ENCODE measurements around the gene DDTL. TPM values are rescaled to one million over a fixed set of nuclear protein-coding genes. Genes with fewer than 3 reads are reported as not detected.
"Not testable (repeated sequence)": the region's sequence is repeated elsewhere in the genome, so short reads cannot be mapped to it uniquely, and the experiment has no call there.

Gene DDTL
- total and polyA plus RNA-seq, 2 donors (not counting 1 experiment from before 2014, with no cell fraction given): 4.1 TPM; not detected in 1

DNA sequence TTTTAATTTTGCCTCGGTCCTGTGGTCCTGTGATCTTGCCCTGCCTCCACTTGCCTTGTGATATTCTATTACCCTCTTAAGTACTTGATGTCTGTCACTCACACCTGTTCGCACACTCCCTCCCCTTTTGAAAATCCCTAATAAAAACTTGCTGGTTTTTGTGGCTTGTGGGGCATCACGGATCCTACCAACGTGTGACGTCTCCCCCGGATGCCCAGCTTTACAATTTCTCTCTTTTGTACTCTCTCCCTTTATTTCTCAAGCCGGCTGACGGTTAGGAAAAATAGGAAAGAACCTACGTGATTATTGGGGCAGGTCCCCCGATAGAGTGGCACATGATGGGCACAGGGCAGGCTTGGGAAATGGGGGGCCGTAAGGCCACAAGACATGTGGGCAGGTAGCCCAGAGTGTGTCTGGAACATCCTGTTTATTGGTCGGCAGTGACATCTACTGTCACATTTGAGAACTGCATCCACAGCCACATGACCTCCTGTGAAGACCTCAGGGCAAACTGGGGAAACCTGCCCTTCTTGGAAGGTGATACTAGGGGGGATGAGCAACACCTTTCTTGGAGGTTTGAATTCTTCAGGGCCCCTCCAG is 10.3 kb upstream of the DDTL start:
- H3K79me2 ChIP-seq (ENCODE audit: control insufficient read depth, insufficient read depth, low read length); POLR2A ChIA-PET; H3K27ac Mint-ChIP-seq; H3K9ac ChIP-seq (ENCODE audit: low read length); H4K20me1 ChIP-seq (ENCODE audit: control insufficient read depth, insufficient read depth, low read length, poor library complexity, severe bottlenecking); H3K27ac ChIP-seq (ENCODE audit: low read length in 2 of 2); H3K36me3 ChIP-seq (replicated peaks in 1 of 2; ENCODE audit: control extremely low read depth in 1 of 2, control insufficient read depth in 1 of 2, extremely low read depth in 1 of 2, insufficient read depth in 2 of 2, low read length in 1 of 2); H3K4me1 ChIP-seq (ENCODE audit: control insufficient read depth in 2 of 2, insufficient read depth in 2 of 2, low read length in 2 of 2); H3K27me3 Mint-ChIP-seq; H2AFZ ChIP-seq (ENCODE audit: insufficient read depth, low read depth, low read length, poor library complexity, severe bottlenecking); H3K27me3 ChIP-seq (replicated peaks in 1 of 4; ENCODE audit: control extremely low read depth in 1 of 4, control insufficient read depth in 3 of 4, insufficient read depth in 4 of 4, low read length in 3 of 4); H3K4me3 Mint-ChIP-seq; H3K4me1 Mint-ChIP-seq; H3K9me3 ChIP-seq (ENCODE audit: control extremely low read depth in 1 of 3, control insufficient read depth in 2 of 3, insufficient read depth in 1 of 3, low read length in 2 of 3); H3K4me2 ChIP-seq (replicated peaks; ENCODE audit: low read depth, low read length, poor library complexity, severe bottlenecking); H3K9me3 Mint-ChIP-seq (ENCODE audit: insufficient read depth); H3K4me3 ChIP-seq (ENCODE audit: control extremely low read depth in 1 of 5, extremely low read depth in 1 of 5, insufficient read depth in 1 of 5, low read depth in 2 of 5, low read length in 4 of 5): not testable (repeated sequence)
- WGBS (ENCODE audit: insufficient coverage): 50% methylated on average over 5 of the region's 12 CpGs
- intact Hi-C loops (cut with micrococcal nuclease): loop anchor here (10.0 kb wide), 3 partner anchors 92 to 798 kb away; no protein-coding TSS in a partner anchor
- TF ChIP-seq, protein P1, sequence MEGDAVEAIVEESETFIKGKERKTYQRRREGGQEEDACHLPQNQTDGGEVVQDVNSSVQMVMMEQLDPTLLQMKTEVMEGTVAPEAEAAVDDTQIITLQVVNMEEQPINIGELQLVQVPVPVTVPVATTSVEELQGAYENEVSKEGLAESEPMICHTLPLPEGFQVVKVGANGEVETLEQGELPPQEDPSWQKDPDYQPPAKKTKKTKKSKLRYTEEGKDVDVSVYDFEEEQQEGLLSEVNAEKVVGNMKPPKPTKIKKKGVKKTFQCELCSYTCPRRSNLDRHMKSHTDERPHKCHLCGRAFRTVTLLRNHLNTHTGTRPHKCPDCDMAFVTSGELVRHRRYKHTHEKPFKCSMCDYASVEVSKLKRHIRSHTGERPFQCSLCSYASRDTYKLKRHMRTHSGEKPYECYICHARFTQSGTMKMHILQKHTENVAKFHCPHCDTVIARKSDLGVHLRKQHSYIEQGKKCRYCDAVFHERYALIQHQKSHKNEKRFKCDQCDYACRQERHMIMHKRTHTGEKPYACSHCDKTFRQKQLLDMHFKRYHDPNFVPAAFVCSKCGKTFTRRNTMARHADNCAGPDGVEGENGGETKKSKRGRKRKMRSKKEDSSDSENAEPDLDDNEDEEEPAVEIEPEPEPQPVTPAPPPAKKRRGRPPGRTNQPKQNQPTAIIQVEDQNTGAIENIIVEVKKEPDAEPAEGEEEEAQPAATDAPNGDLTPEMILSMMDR (IDR thresholded peaks at IDR 0.05): peak; percentile 84
- CTCF ChIA-PET: interaction anchor here (0.6 to 1.6 kb wide), 5 partner anchors 43 to 996 kb away, joined by 3 to 5 read pairs (median 4); partner anchors contain the start of gene SLC2A11
- DNase-seq (peak; percentile 87), ATAC-seq (ENCODE audit: low read depth) (peak; percentile 96)

DNA sequence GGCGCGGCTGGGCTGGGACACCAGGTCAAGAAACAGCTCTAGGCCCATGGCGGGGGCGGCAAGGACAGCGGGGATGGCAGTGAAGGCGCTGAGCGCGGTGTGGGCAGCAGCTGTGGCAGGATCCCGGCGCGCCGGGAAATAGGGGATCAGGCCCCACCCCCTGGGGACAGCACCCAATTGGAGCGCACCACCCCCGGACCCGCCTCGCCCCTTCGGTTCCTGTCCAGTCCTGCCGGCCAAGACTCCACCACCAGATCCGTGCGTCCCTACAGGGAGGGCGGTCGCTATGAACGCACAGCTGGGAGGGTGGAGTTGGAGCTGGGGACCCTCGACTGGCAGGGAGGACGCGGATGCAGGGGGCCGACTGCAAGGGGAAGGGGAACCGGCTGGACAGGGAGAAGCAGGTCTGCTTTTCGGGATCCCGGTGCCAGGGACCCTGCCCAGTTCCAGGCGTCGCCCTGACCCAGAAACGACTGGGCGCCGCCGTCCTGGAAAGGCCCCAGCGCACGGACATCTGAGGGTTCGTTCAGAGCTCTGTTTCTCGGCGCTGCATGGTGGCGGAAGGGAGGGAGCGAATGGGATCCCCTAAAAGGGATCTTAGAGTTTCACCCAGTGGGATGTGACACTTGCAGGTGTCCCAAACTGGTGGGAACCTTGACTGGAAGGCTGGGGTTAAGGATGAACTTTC is 5.5 kb upstream of the DDTL start, which contains the start of gene GSTT2B:
GSTT2B (minus strand) TSS at position 112 of the 688 bp plus-strand sequence; CDS start at position 48, 64 bp downstream.
- POLR2A ChIA-PET: not testable (repeated sequence)
- WGBS (ENCODE audit: insufficient coverage): no CpG with 5 or more reads among the region's 43 CpGs

DNA sequence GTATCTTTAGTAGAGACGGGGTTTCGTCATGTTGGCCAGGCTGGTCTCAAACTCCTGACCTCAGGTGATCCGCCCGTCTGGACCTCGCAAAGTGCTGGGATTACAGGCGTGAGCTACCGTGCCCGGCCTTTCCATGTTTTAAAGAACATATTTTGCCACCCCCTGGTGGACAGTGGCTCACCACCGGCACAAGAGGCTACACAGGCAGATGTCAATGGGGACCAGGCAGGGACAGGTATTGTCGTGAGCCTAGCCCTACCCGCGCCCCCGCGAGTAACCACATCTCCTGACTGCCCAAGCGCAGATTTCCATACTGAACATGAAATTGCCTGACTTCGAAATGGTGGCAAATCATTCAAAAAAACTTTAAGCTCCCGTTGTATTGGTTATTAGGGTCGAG is 594 bp upstream of the DDTL start:
- H3K4me3 Mint-ChIP-seq; H3K4me1 ChIP-seq (ENCODE audit: control insufficient read depth in 2 of 2, insufficient read depth in 2 of 2, low read length in 2 of 2); H3K27ac ChIP-seq (ENCODE audit: low read length in 2 of 2); POLR2A ChIA-PET; H4K20me1 ChIP-seq (ENCODE audit: control insufficient read depth, insufficient read depth, low read length, poor library complexity, severe bottlenecking); H3K27me3 Mint-ChIP-seq; H3K4me2 ChIP-seq (replicated peaks; ENCODE audit: low read depth, low read length, poor library complexity, severe bottlenecking); CTCF ChIA-PET; H3K4me3 ChIP-seq (ENCODE audit: control extremely low read depth in 1 of 5, extremely low read depth in 1 of 5, insufficient read depth in 1 of 5, low read depth in 2 of 5, low read length in 4 of 5); H3K27me3 ChIP-seq (replicated peaks in 1 of 4; ENCODE audit: control extremely low read depth in 1 of 4, control insufficient read depth in 3 of 4, insufficient read depth in 4 of 4, low read length in 3 of 4); intact Hi-C loops (cut with micrococcal nuclease); H3K27ac Mint-ChIP-seq; H3K9me3 ChIP-seq (ENCODE audit: control extremely low read depth in 1 of 3, control insufficient read depth in 2 of 3, insufficient read depth in 1 of 3, low read length in 2 of 3); H2AFZ ChIP-seq (ENCODE audit: insufficient read depth, low read depth, low read length, poor library complexity, severe bottlenecking); H3K9me3 Mint-ChIP-seq (ENCODE audit: insufficient read depth); DNase-seq; H3K9ac ChIP-seq (ENCODE audit: low read length): not testable (repeated sequence)
- ATAC-seq (ENCODE audit: low read depth): peak; percentile 52
- H3K4me1 Mint-ChIP-seq: peaks cover 15% of the 10 kb centered on the region
- peaks cover 0 to 11% of the 10 kb centered on the region in 2 experiments for H3K36me3 ChIP-seq (replicated peaks in 1 of 2; ENCODE audit: control extremely low read depth in 1 of 2, control insufficient read depth in 1 of 2, extremely low read depth in 1 of 2, insufficient read depth in 2 of 2, low read length in 1 of 2)
- H3K79me2 ChIP-seq (ENCODE audit: control insufficient read depth, insufficient read depth, low read length): peaks cover 20% of the 10 kb centered on the region
- WGBS (ENCODE audit: insufficient coverage): no CpG with 5 or more reads among the region's 18 CpGs

More for the DNA sequence above, 5.5 kb upstream of the DDTL start, which contains the start of gene GSTT2B:
- H3K27ac Mint-ChIP-seq; H3K36me3 ChIP-seq (replicated peaks in 1 of 2; ENCODE audit: control extremely low read depth in 1 of 2, control insufficient read depth in 1 of 2, extremely low read depth in 1 of 2, insufficient read depth in 2 of 2, low read length in 1 of 2); H4K20me1 ChIP-seq (ENCODE audit: control insufficient read depth, insufficient read depth, low read length, poor library complexity, severe bottlenecking); H2AFZ ChIP-seq (ENCODE audit: insufficient read depth, low read depth, low read length, poor library complexity, severe bottlenecking); DNase-seq; H3K9me3 ChIP-seq (ENCODE audit: control extremely low read depth in 1 of 3, control insufficient read depth in 2 of 3, insufficient read depth in 1 of 3, low read length in 2 of 3); H3K9ac ChIP-seq (ENCODE audit: low read length); ATAC-seq (ENCODE audit: low read depth); H3K79me2 ChIP-seq (ENCODE audit: control insufficient read depth, insufficient read depth, low read length); H3K4me2 ChIP-seq (replicated peaks; ENCODE audit: low read depth, low read length, poor library complexity, severe bottlenecking); H3K27ac ChIP-seq (ENCODE audit: low read length in 2 of 2); H3K4me1 ChIP-seq (ENCODE audit: control insufficient read depth in 2 of 2, insufficient read depth in 2 of 2, low read length in 2 of 2); H3K27me3 Mint-ChIP-seq; H3K4me1 Mint-ChIP-seq; H3K4me3 Mint-ChIP-seq; H3K4me3 ChIP-seq (ENCODE audit: control extremely low read depth in 1 of 5, extremely low read depth in 1 of 5, insufficient read depth in 1 of 5, low read depth in 2 of 5, low read length in 4 of 5); H3K9me3 Mint-ChIP-seq (ENCODE audit: insufficient read depth); intact Hi-C loops (cut with micrococcal nuclease); CTCF ChIA-PET; H3K27me3 ChIP-seq (replicated peaks in 1 of 4; ENCODE audit: control extremely low read depth in 1 of 4, control insufficient read depth in 3 of 4, insufficient read depth in 4 of 4, low read length in 3 of 4): not testable (repeated sequence)
